Measurements from ENCODE around the gene AGO3.
A peak's percentile ranks its signal among the peaks of the same experiment; 100 is the strongest.
"Not testable (repeated sequence)": the region's sequence is repeated elsewhere in the genome, so short reads cannot be mapped to it uniquely, and the experiment has no call there.

AGO3 gene

GRCh38 chr1:36014722-36015220, 83.9 kb downstream of the AGO3 start:
- DNase-seq: no peak

- no peak for DNase-seq
Observed at GRCh38 chr1:36016686-36017085, 85.8 kb downstream of the AGO3 start.

GRCh38 chr1:36023098-36023769, 92.3 kb downstream of the AGO3 start:
- peak in 1 of 2 donors; percentile 19 for DNase-seq

GRCh38 chr1:36024024-36024423, 93.1 kb downstream of the AGO3 start:
- not testable (repeated sequence) for DNase-seq

- no peak for DNase-seq
Observed at GRCh38 chr1:36024847-36025246, 93.9 kb downstream of the AGO3 start.

- no peak for DNase-seq
Observed at GRCh38 chr1:36027766-36028165, 96.9 kb downstream of the AGO3 start.

- no peak for DNase-seq
Observed at GRCh38 chr1:36031441-36031840, 100.5 kb downstream of the AGO3 start.

GRCh38 chr1:36034692-36035091, 103.8 kb downstream of the AGO3 start:
- no peak for DNase-seq

- DNase-seq: no peak
Observed at GRCh38 chr1:36035154-36035553, 104.2 kb downstream of the AGO3 start.

GRCh38 chr1:36040238-36040637, 109.3 kb downstream of the AGO3 start:
- no peak for DNase-seq

GRCh38 chr1:36051821-36052220, 120.9 kb downstream of the AGO3 start:
- no peak for DNase-seq

GRCh38 chr1:36053978-36054377, 123.1 kb downstream of the AGO3 start:
- DNase-seq: no peak

GRCh38 chr1:36055706-36056105, 124.8 kb downstream of the AGO3 start:
- DNase-seq: no peak

GRCh38 chr1:36062315-36062714, 131.4 kb downstream of the AGO3 start:
- DNase-seq: no peak

- DNase-seq: no peak
Observed at GRCh38 chr1:36067871-36068270, 137.0 kb downstream of the AGO3 start.

GRCh38 chr1:36068866-36069265, 138.0 kb downstream of the AGO3 start:
- no peak for DNase-seq

- no peak for DNase-seq
Observed at GRCh38 chr1:36070349-36070748, 139.4 kb downstream of the AGO3 start.

GRCh38 chr1:36076979-36077573, 146.2 kb downstream of the AGO3 start:
- DNase-seq: no peak

- DNase-seq: no peak
Observed at GRCh38 chr1:36080236-36080635, 149.3 kb downstream of the AGO3 start.

- no peak for DNase-seq
Observed at GRCh38 chr1:36080801-36081200, 149.9 kb downstream of the AGO3 start.

GRCh38 chr1:36081926-36082485, 151.1 kb downstream of the AGO3 start:
- DNase-seq: no peak

GRCh38 chr1:36083219-36083618, 152.3 kb downstream of the AGO3 start:
- DNase-seq: no peak

GRCh38 chr1:36083635-36084496, 153.0 kb downstream of the AGO3 start, which contains the start of gene TEKT2:
TSS of gene TEKT2 (plus strand) at chr1:36084094. CDS start at chr1:36084922, 828 bp downstream.
- DNase-seq: no peak

Measured in CD4-positive, alpha-beta T cell treated with Interleukin-4 for 1 hour (primary cell).